MM.1S (cell line): ENCODE measurements around the gene WSB1.

Source experiments
- EZH2 ChIP-seq: fragments of 300-600 bp; sonication (generic); optimal IDR thresholded peaks from 2 replicates; pipeline ENCODE3; 2017; ENCODE audit warnings: low read depth, mild to moderate bottlenecking, antibody characterized with exemption, low read length, mixed read lengths
- EZH2phosphoT487 ChIP-seq: fragments of 300-600 bp; sonication (generic); IDR thresholded peaks from 2 replicates; pipeline ENCODE4 v1.6.1; 2018; ENCODE audit warnings: antibody characterized with exemption, low read length
- TF ChIP-seq, protein P1 (sequence below): fragments of 300-600 bp; sonication (generic); IDR thresholded peaks from 2 replicates; pipeline ENCODE4 v1.5.1; 2016; ENCODE audit warnings: antibody characterized with exemption, low read length, mixed read lengths

DNA sequence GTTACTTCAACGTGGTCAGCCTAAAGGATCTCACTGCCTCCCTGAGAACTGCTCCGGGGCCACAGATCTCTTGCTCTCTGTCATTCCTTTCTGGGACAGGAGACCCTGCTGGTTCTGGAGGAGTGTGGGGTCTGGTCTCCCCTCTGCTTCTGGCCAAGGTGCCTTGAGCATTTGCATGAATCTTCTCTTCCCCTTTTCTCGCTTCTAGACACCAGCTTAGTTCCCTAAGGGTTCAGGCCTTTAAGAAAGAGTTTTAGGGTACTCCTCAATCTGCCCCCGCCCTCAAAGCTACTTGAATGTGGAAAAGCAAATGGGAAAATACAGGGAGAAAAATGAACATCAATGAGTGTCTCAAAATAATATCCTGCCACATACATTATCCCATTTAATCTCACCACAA is 48.1 kb downstream of the WSB1 start:
- TF ChIP-seq EZH2 = no peak
- TF ChIP-seq, protein P1, sequence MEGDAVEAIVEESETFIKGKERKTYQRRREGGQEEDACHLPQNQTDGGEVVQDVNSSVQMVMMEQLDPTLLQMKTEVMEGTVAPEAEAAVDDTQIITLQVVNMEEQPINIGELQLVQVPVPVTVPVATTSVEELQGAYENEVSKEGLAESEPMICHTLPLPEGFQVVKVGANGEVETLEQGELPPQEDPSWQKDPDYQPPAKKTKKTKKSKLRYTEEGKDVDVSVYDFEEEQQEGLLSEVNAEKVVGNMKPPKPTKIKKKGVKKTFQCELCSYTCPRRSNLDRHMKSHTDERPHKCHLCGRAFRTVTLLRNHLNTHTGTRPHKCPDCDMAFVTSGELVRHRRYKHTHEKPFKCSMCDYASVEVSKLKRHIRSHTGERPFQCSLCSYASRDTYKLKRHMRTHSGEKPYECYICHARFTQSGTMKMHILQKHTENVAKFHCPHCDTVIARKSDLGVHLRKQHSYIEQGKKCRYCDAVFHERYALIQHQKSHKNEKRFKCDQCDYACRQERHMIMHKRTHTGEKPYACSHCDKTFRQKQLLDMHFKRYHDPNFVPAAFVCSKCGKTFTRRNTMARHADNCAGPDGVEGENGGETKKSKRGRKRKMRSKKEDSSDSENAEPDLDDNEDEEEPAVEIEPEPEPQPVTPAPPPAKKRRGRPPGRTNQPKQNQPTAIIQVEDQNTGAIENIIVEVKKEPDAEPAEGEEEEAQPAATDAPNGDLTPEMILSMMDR = no peak
- no peak for TF ChIP-seq EZH2phosphoT487
